ENCODE measurements around the gene LRRC7.

Gene LRRC7

GRCh38 chr1:70003211-70003908 lies 435.6 kb downstream of the LRRC7 start:
- TF ChIP-seq, protein P1, sequence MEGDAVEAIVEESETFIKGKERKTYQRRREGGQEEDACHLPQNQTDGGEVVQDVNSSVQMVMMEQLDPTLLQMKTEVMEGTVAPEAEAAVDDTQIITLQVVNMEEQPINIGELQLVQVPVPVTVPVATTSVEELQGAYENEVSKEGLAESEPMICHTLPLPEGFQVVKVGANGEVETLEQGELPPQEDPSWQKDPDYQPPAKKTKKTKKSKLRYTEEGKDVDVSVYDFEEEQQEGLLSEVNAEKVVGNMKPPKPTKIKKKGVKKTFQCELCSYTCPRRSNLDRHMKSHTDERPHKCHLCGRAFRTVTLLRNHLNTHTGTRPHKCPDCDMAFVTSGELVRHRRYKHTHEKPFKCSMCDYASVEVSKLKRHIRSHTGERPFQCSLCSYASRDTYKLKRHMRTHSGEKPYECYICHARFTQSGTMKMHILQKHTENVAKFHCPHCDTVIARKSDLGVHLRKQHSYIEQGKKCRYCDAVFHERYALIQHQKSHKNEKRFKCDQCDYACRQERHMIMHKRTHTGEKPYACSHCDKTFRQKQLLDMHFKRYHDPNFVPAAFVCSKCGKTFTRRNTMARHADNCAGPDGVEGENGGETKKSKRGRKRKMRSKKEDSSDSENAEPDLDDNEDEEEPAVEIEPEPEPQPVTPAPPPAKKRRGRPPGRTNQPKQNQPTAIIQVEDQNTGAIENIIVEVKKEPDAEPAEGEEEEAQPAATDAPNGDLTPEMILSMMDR (conservative IDR thresholded peaks at IDR 0.05): no peak
- H3K27ac ChIP-seq: no peak overlapping the region

DNA sequence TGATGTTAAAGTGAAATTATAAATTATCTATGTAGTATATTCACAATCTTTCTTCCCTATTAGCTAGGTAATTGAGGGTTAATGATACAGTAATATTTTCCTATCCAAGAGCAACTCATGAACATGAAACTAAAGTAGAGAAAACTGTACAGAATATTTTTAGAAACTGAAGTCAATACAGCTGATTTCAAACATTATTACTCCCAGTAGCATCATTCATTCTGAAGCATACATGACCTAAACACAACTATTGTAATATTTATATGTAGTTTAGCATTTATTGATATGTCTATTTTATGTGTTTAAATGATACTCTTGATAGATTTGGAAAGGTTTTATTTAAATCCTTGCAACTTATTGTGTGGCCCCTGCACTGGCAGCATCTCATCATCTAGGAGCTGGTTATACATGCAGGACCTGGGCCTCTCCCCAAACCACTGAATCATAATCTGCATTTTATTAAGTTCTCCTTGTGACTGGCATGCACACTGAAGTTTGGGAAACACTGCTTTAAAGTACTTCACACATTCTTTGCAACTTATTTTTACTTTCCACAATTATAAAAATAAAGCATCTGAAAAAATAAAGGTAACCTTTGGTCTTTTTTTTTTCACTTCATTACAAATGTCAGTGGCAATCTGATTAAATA lies 437.8 kb downstream of the LRRC7 start:
- H3K27ac ChIP-seq: no peak overlapping the region
- TF ChIP-seq, protein P1 (conservative IDR thresholded peaks at IDR 0.05): no peak

GRCh38 chr1:70008660-70009059 lies 440.9 kb downstream of the LRRC7 start:
- no peak overlapping the region for H3K27ac ChIP-seq
- TF ChIP-seq, protein P1 (conservative IDR thresholded peaks at IDR 0.05): no peak

DNA sequence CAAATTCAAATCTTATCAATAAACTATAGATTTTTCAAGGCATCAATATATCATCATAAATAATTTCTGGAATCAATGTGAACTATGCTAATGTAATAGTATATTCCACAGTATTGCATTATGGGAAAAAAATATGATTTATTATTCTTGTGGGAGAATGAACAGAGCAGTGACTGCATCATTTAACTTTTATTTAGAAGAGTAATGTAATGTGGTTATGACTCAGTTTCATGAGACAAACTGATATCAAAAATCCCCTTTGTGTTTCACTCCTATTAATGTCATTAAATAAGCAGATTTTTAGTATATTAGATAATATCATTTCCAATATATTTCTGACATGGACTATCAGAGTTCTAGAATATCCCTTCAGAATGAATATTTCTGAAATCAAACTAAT lies 450.0 kb downstream of the LRRC7 start:
- H3K27ac ChIP-seq: no peak overlapping the region
- TF ChIP-seq, protein P1 (conservative IDR thresholded peaks at IDR 0.05): no peak

GRCh38 chr1:70024272-70024671 lies 456.6 kb downstream of the LRRC7 start:
- TF ChIP-seq, protein P1 (conservative IDR thresholded peaks at IDR 0.05): no peak
- H3K27ac ChIP-seq: no peak overlapping the region

DNA sequence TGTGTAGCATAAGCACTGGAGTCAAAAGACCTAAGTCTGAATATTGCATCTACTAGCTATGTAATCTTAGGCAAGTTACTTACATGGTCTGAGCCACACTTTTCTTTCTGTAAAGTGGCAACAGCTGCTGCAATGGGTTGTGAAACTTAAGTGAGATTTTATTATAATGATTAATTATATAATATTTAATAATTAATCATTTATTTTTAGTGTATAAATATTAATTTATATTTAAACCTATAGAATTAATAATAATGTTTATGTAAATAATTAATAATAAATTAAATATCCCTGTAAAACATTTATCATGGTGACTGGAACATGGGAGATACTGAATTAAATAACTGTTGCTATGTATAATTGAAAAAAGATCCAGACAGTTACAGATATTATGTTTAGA lies 457.3 kb downstream of the LRRC7 start:
- TF ChIP-seq, protein P1 (conservative IDR thresholded peaks at IDR 0.05): no peak
- no peak overlapping the region for H3K27ac ChIP-seq

GRCh38 chr1:70025846-70026245 lies 458.1 kb downstream of the LRRC7 start:
- H3K27ac ChIP-seq: no peak overlapping the region
- TF ChIP-seq, protein P1 (conservative IDR thresholded peaks at IDR 0.05): no peak
